ENCODE measurements around the gene RECQL. TPM values are rescaled to one million over a fixed set of nuclear protein-coding genes. Genes with fewer than 3 reads are reported as not detected.

Gene RECQL
- polyA plus RNA-seq, 3 donors, result 16.0 to 21.7 (median 18.6) TPM

GRCh38 chr12:21538061-21538653 lies 36.7 kb upstream of the RECQL start:
- Mint-ChIP-seq H3K36me3 (no peaks in the 10 kb centered on the region), H3K9me3 (peaks cover 0 to 2% (median 0%) of the 10 kb centered on the region in 7 donors), H3K27me3 (ENCODE audit: low read depth in 3 of 3) (peaks cover 0 to 6% (median 5%) of the 10 kb centered on the region in 3 donors), H3K4me3 (no peak overlapping the region), H3K27ac (no peak overlapping the region), H3K4me1 (no peaks in the 10 kb centered on the region)
- no peaks in the 10 kb centered on the region for H3K27me3 ChIP-seq (ENCODE audit: control insufficient read depth in 2 of 2, insufficient read depth in 2 of 2, low read length in 2 of 2)
- H3K9ac ChIP-seq (ENCODE audit: insufficient read depth, low read length, poor library complexity, severe bottlenecking), result no peak overlapping the region
- no peaks in the 10 kb centered on the region for H3K79me2 ChIP-seq (ENCODE audit: insufficient read depth, low read length)
- H3K9me3 ChIP-seq (replicated peaks in 1 of 2; ENCODE audit: control insufficient read depth in 1 of 2, insufficient read depth in 1 of 2, low read length in 2 of 2), result no peaks in the 10 kb centered on the region
- no peak overlapping the region for H3K4me3 ChIP-seq (replicated peaks in 1 of 3; ENCODE audit: low read depth in 2 of 3, low read length in 3 of 3)
- H3K4me2 ChIP-seq (replicated peaks; ENCODE audit: extremely low read depth, low read length, poor library complexity, severe bottlenecking), result no peak overlapping the region
- H4K20me1 ChIP-seq (ENCODE audit: insufficient read depth, low read length), result no peaks in the 10 kb centered on the region
- no peaks in the 10 kb centered on the region for H3K36me3 ChIP-seq (replicated peaks in 1 of 2; ENCODE audit: control insufficient read depth in 1 of 2, insufficient read depth in 2 of 2, low read length in 2 of 2)
- no peak overlapping the region for H2AFZ ChIP-seq (ENCODE audit: insufficient read depth, low read depth, low read length, poor library complexity, severe bottlenecking)
- no peaks in the 10 kb centered on the region for H3K4me1 ChIP-seq (ENCODE audit: control insufficient read depth in 1 of 2, insufficient read depth in 2 of 2, low read length in 2 of 2)
- no peak for TF ChIP-seq CTCF (IDR thresholded peaks at IDR 0.05)
- 100% methylated on average over 1 of the region's 5 CpGs for WGBS (ENCODE audit: insufficient coverage)
- no peak overlapping the region for H3K27ac ChIP-seq (ENCODE audit: low read depth in 1 of 2, low read length in 2 of 2)
- DNase-seq, result no peak
- intact Hi-C loops (cut with micrococcal nuclease), result no loop called here

- H3K9me3 ChIP-seq (replicated peaks in 1 of 2; ENCODE audit: control insufficient read depth in 1 of 2, insufficient read depth in 1 of 2, low read length in 2 of 2), result peaks cover 0 to 7% of the 10 kb centered on the region in 2 donors
- H3K4me2 ChIP-seq (replicated peaks; ENCODE audit: extremely low read depth, low read length, poor library complexity, severe bottlenecking), result no peak overlapping the region
- H3K79me2 ChIP-seq (ENCODE audit: insufficient read depth, low read length), result no peaks in the 10 kb centered on the region
- no peaks in the 10 kb centered on the region for H3K36me3 ChIP-seq (replicated peaks in 1 of 2; ENCODE audit: control insufficient read depth in 1 of 2, insufficient read depth in 2 of 2, low read length in 2 of 2)
- Mint-ChIP-seq H3K36me3 (no peaks in the 10 kb centered on the region), H3K27me3 (ENCODE audit: low read depth in 3 of 3) (peaks cover 45 to 60% (median 56%) of the 10 kb centered on the region in 3 donors), H3K9me3 (peaks cover 0 to 5% (median under 1%) of the 10 kb centered on the region in 7 donors), H3K4me1 (peaks cover 6% of the 10 kb centered on the region), H3K27ac (no peak overlapping the region), H3K4me3 (peak overlapping the region in 1 of 2 donors; percentile 26)
- intact Hi-C loops (cut with micrococcal nuclease), result no loop called here
- H3K27ac ChIP-seq (ENCODE audit: low read depth in 1 of 2, low read length in 2 of 2), result no peak overlapping the region
- TF ChIP-seq CTCF (IDR thresholded peaks at IDR 0.05), result no peak
- peaks cover 54 to 62% of the 10 kb centered on the region in 2 donors for H3K27me3 ChIP-seq (ENCODE audit: control insufficient read depth in 2 of 2, insufficient read depth in 2 of 2, low read length in 2 of 2)
- no peaks in the 10 kb centered on the region for H4K20me1 ChIP-seq (ENCODE audit: insufficient read depth, low read length)
- no peak overlapping the region for H3K4me3 ChIP-seq (replicated peaks in 1 of 3; ENCODE audit: low read depth in 2 of 3, low read length in 3 of 3)
- H2AFZ ChIP-seq (ENCODE audit: insufficient read depth, low read depth, low read length, poor library complexity, severe bottlenecking), result no peak overlapping the region
- H3K4me1 ChIP-seq (ENCODE audit: control insufficient read depth in 1 of 2, insufficient read depth in 2 of 2, low read length in 2 of 2), result peaks cover 9 to 11% of the 10 kb centered on the region in 2 donors
- no peak for DNase-seq
- no peak overlapping the region for H3K9ac ChIP-seq (ENCODE audit: insufficient read depth, low read length, poor library complexity, severe bottlenecking)
- 79% methylated on average over 1 of the region's 2 CpGs for WGBS (ENCODE audit: insufficient coverage)
Observed at GRCh38 chr12:21529456-21529855, 28.0 kb upstream of the RECQL start.

Data from CD14-positive monocyte (primary cell).